ENCODE data around the gene OR52E8.

The OR52E8 gene

DNA sequence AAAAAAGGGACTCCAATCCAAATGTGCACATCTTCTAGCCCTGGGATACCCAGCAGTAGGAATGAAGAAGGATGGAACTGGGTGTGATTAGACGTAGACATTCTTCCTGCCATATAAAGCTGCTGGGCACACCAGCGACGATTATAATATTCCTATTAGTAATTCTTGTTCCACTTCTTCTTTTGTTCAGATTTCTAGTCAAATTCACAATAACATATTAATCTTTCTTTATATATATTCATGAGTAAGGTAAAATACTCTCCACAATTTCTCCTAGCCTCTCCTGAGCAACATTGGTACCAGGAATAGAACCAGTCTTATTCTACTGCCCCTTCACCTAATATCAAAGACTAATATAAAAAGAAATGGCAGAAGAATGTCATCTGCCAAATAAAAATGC is at the start of gene OR52E8:
Gene OR52E8 (minus strand): TSS at position 101 of the 400 bp plus-strand sequence. CDS start 0 bp downstream, at position 101.
- no peak for ATAC-seq
- no peak for DNase-seq

DNA sequence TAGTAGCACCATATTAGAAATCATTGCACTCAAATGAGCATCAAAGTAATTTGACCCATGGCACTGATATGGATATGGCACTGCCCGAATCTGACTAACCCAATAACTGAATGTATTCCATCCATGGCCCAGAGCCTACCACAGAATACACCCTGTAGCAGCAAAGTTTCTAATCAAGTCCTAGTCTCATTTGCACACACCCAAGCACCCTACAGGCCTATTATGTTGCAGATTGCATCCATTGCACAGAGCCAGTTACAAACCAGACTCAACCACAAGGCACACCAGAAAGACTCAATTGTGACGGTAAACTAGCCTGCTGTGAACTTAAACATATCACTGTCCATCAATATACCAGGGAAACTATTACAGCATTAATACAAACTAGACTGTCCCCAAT is 42.0 kb upstream of the OR52E8 start:
- ATAC-seq, result no peak

DNA sequence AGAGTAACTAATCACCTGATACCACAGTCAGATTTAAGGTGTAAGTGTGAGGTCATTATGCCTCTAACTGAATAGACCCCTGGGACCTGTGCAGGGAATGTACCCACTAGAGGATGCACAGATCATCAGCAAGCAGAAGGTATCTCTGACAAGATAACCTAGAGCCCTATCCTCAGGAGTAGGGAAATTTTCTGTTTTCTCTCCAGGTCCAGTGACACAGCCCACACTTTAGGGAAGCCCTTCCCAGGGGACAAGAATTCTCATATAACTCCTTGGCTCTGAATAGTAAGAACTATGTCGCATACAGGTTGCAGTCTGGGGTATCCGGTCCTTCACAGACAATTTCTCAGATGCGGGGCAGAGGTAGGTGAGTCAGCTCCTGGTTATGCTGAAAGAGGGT is 35.4 kb upstream of the OR52E8 start, which contains the start of gene OR52E5:
Gene OR52E5 (plus strand): TSS at position 301 of the 400 bp plus-strand sequence. CDS start 7,569 bp downstream, outside the sequence.
- DNase-seq (no peak), ATAC-seq (no peak)

More for the DNA sequence above, 42.0 kb upstream of the OR52E8 start:
- no peak for DNase-seq

DNA sequence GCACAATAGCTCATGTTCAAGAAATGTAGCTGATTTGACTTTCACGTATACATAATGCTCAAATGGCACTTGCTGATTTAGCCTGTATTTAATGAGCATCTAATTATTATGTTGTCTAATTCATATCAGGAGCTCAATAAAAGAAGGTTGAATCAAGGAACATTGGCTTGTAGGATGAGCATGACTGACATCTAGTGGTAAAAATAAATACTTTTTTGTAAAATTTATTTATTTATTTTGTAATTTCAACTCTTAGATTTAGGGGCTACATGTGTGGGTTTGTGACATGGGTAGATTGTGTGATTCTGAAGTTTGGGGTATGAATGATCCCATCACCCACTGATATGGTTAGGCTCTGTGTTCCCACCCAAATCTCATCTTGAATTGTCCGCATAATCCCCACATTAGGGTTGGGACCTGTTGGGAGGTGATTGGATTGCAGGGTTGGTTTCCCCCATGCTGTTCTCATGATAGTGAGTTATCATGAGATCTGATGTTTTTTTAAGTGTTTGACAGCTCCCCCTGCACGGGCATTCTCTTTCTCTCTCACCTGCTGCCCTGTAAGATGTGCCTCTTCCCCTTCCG is 33.8 kb upstream of the OR52E8 start:
- DNase-seq (no peak), ATAC-seq (no peak)

DNA sequence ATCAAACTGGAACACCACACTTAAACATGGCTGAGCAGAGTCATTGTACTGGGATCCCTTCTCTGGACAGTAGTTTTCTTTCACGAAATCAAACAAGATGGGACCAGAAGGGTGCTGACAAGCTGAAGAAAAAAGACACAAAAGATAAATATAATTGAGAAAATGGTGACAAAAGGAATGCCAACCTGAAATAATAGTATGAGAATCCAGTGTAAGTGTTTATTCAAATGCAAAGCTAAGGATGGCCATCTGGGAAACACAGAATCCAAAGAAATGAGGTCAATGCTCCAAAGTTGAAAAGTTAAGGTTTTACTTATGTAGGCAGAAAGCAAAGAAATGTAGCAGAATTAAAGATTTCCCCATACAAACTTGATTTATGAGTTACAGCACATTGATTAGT is 30.2 kb upstream of the OR52E8 start:
- DNase-seq, result no peak
- no peak for ATAC-seq

DNA sequence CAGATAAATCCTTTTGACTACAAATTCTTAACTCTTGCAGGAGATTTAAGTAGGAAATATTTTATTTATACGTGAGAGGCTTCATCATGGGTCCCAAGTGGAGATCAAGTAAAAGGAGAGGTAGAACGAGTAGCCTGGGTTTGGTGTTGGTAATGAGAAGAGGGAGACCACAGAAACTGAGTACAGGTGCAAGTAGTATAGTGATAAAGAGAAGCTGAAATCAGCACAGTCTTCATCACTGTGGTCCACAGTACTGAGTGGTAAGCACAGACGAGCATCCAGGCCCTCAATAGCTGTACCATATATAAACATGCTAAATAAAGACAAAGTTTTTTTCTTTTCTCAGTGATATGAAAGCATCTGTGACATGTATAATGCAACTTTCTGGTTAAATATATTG is 29.7 kb upstream of the OR52E8 start:
- ATAC-seq (no peak), DNase-seq (no peak)

DNA sequence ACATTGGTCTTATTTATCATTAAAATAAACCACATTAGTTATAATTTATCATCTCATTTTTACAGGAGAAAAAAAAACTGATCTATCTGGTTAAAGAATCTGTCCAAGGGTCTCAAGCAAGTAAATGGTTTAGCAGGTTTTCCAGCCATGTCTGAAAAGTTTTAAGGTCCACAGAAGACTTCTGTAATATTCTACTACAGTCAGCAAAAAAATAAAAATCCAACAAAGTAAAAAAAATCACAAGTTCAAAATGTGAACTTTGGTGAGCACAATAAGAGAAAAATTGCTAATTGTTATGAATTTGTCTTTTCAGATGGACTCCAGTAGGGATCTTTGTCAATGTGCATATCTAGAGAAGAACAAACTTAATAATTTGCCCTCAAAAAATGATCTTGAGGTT is 24.3 kb upstream of the OR52E8 start:
- ATAC-seq (no peak), DNase-seq (no peak)

DNA sequence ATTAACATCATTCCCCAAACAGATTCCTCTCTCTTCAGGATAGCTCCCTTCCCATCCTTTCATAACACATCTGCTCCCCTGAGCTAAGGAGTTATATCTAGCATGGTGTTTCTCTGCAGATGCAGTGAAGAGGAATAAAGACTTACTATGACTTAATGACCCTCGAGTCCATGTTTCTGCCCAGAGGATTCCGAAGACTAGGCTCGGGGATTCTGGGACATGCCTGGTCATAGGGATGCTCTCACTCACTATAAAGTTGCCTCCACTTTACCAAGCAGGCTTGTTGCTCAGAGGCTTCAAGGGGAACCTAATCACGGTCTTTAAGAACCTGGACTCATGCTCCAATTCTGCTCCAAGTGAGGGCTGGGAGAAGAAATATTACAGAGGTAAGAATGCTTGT is 22.8 kb upstream of the OR52E8 start, which contains the start of gene OR52E4:
Gene OR52E4 (plus strand): TSS at position 301 of the 400 bp plus-strand sequence. CDS start 3,664 bp downstream, outside the sequence.
- no peak for DNase-seq
- ATAC-seq, result no peak

DNA sequence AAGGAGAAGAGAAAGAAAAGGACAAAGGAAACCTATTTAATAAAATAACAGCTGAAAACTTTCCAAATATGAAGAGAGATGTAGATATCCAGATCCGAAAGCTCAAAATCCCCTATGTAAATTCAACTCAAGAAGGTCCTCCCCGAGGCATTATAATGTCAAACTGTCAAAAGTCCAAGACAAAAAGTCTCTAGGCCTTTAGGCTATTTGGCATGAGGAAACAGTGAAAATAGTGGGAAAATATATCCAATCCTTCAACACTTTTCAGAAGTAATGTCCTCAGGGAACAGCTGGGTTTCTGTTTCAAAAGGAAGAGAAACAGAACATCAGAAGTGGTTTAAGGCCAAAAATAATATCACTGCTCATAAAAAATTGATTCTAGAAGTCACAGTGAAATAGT is 21.1 kb upstream of the OR52E8 start:
- DNase-seq (no peak), ATAC-seq (no peak)

DNA sequence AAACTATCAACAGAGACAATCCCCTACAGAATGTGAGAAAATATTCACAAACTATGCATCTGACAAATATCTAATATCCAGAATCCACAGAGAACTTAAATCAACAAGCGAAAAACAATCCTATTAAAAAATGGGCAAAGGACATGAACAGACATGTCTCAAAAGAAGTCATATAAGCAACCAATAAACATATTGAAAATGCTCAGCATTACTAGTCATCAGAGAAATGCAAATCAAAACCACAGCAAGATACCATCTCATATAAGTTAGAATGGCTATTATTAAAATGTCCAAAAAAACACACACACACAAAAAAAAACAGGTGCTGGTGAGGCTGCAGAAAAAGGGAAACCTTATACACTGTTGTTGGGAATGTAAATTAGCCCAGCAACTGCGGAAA is 8.3 kb upstream of the OR52E8 start:
- ATAC-seq (no peak), DNase-seq (no peak)

DNA sequence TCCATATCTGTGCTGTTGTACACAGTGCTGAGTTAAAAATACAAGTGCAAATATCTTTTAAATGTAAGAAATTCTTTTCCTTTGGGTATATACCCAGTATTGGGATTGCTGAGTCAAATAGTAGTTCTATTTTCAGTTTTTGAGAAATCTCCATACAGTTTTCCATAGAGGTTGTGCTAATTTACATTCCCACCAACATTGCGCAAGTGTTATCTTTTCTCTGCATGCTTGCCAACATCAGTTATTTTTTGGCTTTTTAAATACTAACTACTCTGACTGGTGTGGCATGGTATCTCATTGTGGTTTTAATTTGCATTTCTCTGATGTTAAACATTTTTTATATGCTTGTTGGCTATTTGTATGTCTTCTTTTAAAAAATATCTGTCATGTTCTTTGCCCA is 6.5 kb downstream of the OR52E8 start:
- ATAC-seq (no peak), DNase-seq (no peak)

DNA sequence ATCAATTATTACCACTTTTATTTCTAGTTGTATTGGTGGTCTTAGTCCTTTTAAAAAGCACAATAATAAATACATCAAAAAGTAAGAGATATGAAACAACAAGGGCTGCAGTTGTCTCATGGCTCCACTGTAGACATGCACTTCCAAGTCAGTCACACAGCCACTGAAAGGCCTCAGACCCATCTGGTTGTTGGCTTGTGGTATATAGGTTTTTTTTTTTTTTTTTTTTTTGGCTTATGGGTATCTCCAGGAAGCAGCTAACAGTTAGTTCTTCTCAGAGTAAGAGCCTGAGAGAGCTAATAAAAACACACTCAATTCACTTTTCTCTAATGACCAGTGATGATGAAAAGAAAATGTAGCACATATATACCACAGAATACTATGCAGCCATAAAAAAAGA is 9.8 kb downstream of the OR52E8 start:
- DNase-seq (no peak), ATAC-seq (no peak)

DNA sequence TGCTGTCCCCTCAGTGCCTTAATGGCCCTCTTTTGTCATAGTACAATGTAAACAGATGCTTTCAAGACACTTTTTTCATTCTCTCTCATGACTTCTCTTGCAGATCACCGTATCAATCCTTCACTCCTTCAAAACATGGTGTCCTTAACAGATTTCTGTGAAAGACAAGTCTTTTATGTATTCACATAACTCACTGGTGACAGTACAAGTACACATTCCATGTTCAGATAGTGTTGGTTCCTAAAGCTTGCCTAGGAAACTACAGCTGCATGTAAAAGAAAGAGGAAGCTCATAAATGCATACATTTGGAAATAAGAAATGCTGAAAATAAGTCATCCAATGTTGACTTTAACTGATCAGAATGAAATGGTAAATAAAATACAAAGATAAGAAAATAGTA is 10.8 kb downstream of the OR52E8 start:
- no peak for DNase-seq
- ATAC-seq, result no peak

DNA sequence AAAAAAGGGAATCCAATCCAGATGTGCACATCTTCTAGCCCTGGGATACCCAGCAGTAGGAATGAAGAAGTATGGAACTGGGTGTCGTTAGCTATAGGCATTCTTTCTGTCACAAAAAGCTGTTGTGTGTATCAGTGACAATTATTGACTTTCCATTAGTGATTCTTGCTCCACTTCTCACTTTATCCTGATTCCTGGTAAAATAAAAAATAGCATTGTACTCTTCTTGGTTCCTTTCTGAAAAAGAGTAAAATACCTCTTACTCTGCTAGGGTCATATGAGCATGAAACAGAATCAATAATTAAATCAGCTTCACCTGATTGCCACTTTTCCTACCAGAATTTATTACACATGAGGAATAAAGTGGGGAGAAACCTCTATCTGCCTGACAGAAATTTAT is 15.7 kb downstream of the OR52E8 start, which contains the start of gene OR52E6:
Gene OR52E6 (minus strand): TSS at position 101 of the 400 bp plus-strand sequence. CDS start 0 bp downstream, at position 101.
- DNase-seq (no peak), ATAC-seq (no peak)

DNA sequence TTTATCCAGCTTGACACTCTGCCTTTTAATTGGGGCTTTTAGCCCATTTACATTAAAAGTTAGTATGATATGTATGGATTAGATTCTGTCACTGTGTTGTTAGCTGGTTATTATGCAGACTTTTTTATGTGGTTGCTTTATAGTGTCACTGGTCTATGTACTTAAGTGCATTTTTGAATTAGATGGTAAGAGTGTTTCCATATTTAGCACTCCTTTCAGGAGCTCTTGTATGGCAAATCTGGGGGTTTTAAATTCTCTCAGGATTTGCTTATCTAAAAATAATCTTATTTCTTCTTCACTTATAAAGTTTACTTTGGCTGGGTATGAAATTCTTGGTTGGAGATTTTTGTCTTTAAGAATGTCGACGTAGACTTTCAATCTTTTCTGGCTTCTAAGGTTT is 19.8 kb downstream of the OR52E8 start:
- DNase-seq (no peak), ATAC-seq (no peak)

DNA sequence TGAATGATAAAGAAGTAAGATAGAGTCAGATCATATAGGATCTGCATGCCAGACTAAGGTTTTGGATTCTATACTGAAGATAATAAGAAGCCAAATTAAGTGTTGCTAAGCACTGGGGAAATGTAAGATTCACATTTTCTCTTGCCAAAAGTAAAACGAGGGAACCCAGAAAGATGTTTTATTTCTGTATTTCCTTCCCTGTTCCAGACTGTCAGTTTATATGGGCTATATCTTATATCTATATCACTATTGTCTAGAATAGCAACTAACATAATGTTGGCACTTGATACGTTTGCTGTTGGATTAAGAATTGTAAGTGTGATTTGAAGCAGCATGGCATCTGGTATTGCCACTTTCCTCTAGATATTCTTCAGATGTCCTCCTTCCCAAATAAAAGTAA is 24.0 kb downstream of the OR52E8 start:
- DNase-seq (no peak), ATAC-seq (no peak)

DNA sequence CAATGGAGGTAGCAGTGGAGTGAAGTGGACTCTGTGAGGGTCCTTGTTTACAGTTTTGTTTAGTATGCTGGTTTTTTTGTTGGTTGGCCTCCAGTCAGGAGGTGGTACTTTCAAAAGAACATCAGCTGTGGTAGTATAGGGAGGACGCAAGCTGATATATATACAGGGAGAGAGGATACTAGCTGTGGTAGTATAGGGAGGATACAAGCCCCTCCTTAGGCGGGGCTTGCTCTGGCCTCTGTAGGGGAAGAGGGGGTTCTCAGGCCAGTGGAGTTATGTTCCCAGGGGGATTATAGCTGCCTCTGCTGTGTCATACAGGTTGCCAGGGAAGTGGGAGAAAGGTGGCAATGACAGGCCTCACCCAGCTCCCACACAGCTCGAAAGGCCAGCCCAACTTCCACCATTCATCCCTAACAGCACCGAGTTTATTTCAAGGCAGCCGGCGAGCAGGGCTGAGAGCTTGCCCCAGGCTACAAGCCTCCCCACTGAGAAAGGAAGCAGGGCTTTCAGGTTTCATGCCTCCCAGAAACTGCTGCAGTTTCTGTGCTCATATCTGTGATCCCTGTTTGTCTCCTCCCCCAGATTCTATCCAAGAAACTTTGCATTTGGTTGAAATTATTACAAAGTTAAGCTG is 26.2 kb downstream of the OR52E8 start:
- no peak for ATAC-seq
- no peak for DNase-seq

DNA sequence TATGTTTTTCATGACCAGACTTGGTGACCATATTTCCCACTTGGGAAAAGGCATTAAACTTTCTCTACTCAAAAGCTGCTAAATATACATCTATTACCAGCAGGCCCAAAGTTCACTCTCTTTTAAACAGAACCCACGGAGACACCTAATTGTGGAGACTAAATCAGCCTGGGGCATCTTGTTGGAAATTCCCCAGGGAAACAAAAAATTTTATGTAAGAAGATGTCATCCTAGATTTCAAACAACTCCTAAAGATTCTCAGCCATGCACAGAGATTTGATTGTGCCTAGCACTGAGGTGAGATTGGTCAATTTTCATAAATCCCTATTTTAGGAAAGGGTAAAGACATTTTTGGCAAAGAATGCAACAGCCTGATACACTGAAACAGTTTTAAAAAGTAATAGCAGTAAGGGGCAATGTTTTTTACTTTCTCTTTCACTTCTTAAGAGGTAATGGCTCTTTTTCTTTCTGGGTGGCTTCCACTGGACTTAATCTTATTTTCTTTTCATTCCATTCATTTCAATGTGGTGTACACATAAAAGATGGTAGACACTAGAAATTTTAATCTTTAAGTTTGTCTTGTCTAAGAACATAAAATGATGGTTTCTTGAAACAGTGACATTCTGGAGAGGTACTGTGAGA is 39.1 kb downstream of the OR52E8 start:
- no peak for ATAC-seq
- DNase-seq, result no peak

DNA sequence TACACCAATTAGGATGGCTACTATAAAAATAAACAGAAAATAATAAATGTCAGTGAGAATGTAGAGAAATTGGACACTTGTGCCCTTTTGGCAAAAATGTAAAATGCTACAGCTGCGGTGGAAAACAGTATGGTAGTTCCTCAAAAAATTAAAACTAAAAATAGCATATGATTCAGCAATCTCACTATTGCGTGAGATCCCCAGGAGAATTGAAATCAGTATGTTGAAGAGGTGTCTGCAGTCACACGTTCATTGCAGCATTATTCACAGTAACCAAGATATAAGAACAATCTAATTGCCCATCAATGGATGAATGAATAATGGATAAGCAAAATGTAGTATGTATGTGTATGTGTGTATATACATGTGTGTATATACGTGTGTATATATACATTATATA is 42.0 kb downstream of the OR52E8 start:
- DNase-seq (no peak), ATAC-seq (no peak)

DNA sequence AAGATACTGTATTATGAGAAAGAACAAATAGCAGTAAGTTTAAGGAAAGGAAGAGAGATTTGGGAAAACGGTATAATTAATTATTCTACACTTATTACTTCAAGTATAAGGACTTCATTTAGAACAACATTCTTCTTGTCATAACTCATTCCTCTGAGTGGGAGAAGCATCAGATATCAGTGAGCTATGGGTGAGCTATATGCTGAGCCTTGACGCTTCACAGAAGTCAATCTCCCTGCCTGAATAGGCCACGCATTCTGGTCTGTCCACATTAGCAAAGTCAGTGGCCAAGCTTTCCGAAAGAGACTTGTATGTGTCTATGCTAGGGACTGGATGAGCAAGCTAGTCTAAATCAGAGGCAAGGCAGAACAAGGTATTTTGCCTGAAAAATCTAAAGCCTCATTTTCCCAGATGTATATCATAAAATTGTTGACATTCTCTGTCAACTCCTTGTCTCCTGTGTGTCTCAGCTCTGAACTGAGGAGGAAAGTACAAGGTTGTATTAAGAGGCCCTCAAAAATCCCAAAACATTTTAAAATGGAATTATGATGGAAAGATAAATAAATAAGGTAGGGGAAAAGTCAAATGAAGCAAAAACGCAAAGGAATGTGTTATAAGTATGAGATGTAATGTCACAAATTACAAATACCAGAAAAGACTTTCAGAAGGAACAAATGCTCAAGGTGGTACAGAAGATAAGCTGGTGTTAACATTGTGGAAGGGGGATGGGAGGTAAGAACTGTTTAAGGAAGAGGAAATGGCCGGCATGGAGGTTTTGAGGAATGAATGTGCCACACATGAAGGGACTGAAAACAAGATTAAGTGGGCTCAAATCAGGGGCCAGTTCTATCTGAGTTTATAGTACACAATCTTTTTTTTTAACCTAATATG is 47.3 kb downstream of the OR52E8 start:
- no peak for ATAC-seq
- DNase-seq, result no peak

DNA sequence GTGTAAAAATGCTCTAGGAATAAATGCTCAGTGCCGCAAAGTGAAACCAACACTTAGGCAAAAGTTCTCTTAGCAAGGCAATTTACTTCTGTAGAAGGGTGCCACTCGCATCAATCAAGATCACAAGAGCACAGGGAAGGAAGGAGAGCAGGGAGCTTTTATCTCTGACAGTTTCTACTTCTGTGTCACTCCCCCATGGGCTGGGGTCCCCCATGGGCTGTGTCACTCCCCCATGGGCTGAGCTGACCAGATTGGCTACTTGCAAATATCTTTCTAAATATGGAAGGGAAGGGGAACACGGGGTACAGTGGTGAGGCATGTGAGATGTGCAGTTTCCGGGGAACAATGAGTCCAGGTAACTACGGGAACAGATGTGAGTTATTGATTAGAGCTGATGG is 48.4 kb downstream of the OR52E8 start:
- no peak for DNase-seq
- peak; percentile 14 for ATAC-seq

DNA sequence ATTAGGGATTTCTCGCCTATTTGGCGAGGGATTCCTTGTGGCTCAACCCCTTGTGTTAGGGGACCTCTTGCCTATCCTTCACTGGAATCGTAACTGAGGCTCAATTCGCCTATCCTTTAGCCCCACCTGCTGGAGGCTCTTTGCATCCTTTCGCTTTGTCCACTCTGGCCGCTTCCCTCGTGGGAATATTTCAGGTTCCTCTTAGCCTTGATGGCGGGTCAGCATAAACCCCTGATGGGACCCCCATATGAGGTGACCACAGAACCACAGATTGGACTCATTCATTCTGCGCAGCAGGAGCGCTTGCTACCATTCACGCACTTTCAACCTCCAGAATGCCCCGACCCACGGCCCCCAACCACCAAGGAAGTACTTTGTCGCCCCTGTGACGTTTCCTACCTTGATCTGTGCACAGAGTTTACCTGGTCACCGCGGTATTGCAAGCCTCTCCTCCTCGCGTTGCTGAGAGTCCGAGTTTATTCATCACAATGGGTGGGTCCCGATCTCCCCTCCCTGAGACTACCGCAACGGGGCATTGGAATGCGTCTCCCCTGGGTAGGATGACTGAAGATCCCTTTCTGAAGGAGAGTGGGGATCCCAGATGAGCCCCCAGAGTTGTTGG is 48.9 kb downstream of the OR52E8 start, which contains the start of gene OR52N2:
Gene OR52N2 (plus strand): TSS at position 425 of the 622 bp plus-strand sequence. CDS start 11,412 bp downstream, outside the sequence.
- ATAC-seq (peak; percentile 91), DNase-seq (peak; percentile 73)

All from stimulated activated naive CD8-positive, alpha-beta T cell treated with anti-CD3 and anti-CD28 coated beads, Interleukin-15, Interleukin-2, amounts not matched to agents 100 U/mL and 50 U/mL, for 24 hours (primary cell).